OCI-LY1 (cell line): ENCODE measurements around the gene OR2F2.

Experiments used
- CTCF ChIP-seq: fragments of 200-600 bp; sonication (generic), shearing (Covaris generic); IDR thresholded peaks from 2 replicates; pipeline ENCODE4 v1.5.1; 2017; ENCODE audit warnings: mild to moderate bottlenecking, antibody characterized with exemption, low read length, moderate library complexity, mixed read lengths
- EZH2 ChIP-seq: fragments of 200-600 bp; sonication (generic), shearing (Covaris generic); IDR thresholded peaks from 2 replicates; pipeline ENCODE4 v1.8.0; 2017; ENCODE audit warnings: borderline replicate concordance, mixed run types, mild to moderate bottlenecking, antibody characterized with exemption, low read length, moderate library complexity, mixed read lengths

DNA sequence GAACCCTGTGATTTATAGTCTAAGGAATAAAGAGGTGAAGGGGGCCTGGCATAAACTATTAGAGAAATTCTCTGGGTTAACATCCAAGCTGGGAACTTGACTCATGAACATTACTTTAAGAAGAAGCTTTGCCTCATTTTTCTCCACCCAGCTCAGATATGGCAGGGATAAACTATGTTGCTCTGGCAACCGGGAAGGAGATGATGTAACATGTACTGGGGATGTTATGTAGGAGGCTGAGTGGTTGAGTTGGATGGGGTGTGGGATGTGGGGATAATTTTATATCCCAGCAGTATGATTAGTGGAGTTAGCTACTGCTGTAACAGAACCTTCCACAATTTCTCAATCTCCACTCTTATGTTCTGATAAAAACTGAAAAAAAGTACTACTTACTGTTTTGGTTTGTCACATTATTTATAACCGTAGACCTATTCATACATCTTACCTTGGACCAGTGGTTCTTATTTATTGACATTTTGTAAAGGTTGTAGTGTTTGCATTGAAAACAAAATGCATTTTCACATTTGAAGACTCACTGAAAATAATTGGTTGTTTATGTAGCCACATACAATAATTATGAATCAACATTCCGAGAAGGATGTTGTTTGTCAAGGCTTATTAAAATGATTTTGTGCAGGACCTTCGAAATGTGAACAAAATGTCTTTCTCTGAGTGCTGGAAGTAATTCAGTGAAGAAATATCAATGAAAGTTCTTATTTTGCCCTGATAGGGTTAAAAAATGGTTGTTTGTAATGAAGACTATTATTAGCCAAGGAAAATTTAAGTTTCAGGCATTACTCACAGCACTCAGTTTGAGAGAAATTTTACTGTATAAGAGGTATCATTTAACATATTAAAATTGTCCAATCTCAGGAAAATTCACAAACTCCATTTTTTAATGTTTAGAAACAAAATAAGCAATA, 1.3 kb downstream of the OR2F2 start:
- TF ChIP-seq CTCF: no peak
- no peak for TF ChIP-seq EZH2
